Measurements from ENCODE around the gene MYO3B. TPM values are rescaled to one million over a fixed set of nuclear protein-coding genes. Genes with fewer than 3 reads are reported as not detected.

Gene MYO3B
- total and polyA plus RNA-seq, 2 donors (not counting 1 experiment from before 2014, with no cell fraction given): not detected

GRCh38 chr2:170249761-170250160, 71.8 kb downstream of the MYO3B start:
- intact Hi-C loops (cut with micrococcal nuclease): no loop called here
- POLR2A ChIA-PET: no interaction called here
- Mint-ChIP-seq H3K27me3 (peaks cover 20% of the 10 kb centered on the region), H3K9me3 (ENCODE audit: insufficient read depth) (no peaks in the 10 kb centered on the region), H3K27ac (no peak overlapping the region), H3K4me3 (no peak overlapping the region), H3K4me1 (no peaks in the 10 kb centered on the region)
- Histone ChIP-seq H3K4me1 (ENCODE audit: control insufficient read depth in 2 of 2, insufficient read depth in 2 of 2, low read length in 2 of 2) (no peaks in the 10 kb centered on the region), H2AFZ (ENCODE audit: insufficient read depth, low read depth, low read length, poor library complexity, severe bottlenecking) (no peak overlapping the region), H3K9ac (ENCODE audit: low read length) (no peak overlapping the region), H3K4me3 (ENCODE audit: control extremely low read depth in 1 of 5, extremely low read depth in 1 of 5, insufficient read depth in 1 of 5, low read depth in 2 of 5, low read length in 4 of 5) (no peak overlapping the region), H3K9me3 (ENCODE audit: control extremely low read depth in 1 of 3, control insufficient read depth in 2 of 3, insufficient read depth in 1 of 3, low read length in 2 of 3) (peaks cover 0 to 4% (median 0%) of the 10 kb centered on the region in 3 donors), H3K4me2 (replicated peaks; ENCODE audit: low read depth, low read length, poor library complexity, severe bottlenecking) (no peak overlapping the region), H3K27me3 (replicated peaks in 1 of 4; ENCODE audit: control extremely low read depth in 1 of 4, control insufficient read depth in 3 of 4, insufficient read depth in 4 of 4, low read length in 3 of 4) (peaks cover 0 to 4% (median 0%) of the 10 kb centered on the region in 4 experiments), H3K79me2 (ENCODE audit: control insufficient read depth, insufficient read depth, low read length) (no peaks in the 10 kb centered on the region), H3K27ac (ENCODE audit: low read length in 2 of 2) (no peak overlapping the region), H3K36me3 (replicated peaks in 1 of 2; ENCODE audit: control extremely low read depth in 1 of 2, control insufficient read depth in 1 of 2, extremely low read depth in 1 of 2, insufficient read depth in 2 of 2, low read length in 1 of 2) (no peaks in the 10 kb centered on the region), H4K20me1 (ENCODE audit: control insufficient read depth, insufficient read depth, low read length, poor library complexity, severe bottlenecking) (no peaks in the 10 kb centered on the region)
- TF ChIP-seq CTCF (IDR thresholded peaks at IDR 0.05): no peak
- no peak for DNase-seq
- no CpG with 5 or more reads among the region's 2 CpGs for WGBS (ENCODE audit: insufficient coverage)
- ATAC-seq (ENCODE audit: low read depth): no peak
- CTCF ChIA-PET: no interaction called here

DNA sequence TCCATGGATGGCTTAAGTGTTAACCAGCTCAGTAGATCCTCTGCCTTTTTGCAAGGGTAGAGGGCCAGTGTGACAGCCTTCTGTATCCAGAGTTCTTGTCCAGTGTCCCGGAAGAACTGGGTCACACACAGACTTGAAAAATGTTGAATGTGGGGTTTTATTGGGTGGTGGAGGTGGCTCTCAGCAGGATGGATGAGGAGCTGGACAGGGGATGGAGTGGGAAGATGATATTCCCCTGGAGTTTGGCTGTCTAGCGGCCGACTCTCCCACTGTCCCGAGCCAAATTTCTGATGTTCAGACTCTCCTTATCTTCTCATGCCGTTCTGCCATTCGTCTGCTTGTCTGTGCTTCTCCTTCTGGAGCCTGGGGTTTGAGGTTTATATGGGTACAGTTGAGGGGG, 72.6 kb downstream of the MYO3B start:
- Histone ChIP-seq H3K9me3 (ENCODE audit: control extremely low read depth in 1 of 3, control insufficient read depth in 2 of 3, insufficient read depth in 1 of 3, low read length in 2 of 3) (peaks cover 0 to 9% (median 0%) of the 10 kb centered on the region in 3 donors), H3K36me3 (replicated peaks in 1 of 2; ENCODE audit: control extremely low read depth in 1 of 2, control insufficient read depth in 1 of 2, extremely low read depth in 1 of 2, insufficient read depth in 2 of 2, low read length in 1 of 2) (no peaks in the 10 kb centered on the region), H3K4me2 (replicated peaks; ENCODE audit: low read depth, low read length, poor library complexity, severe bottlenecking) (no peak overlapping the region), H3K4me1 (ENCODE audit: control insufficient read depth in 2 of 2, insufficient read depth in 2 of 2, low read length in 2 of 2) (no peaks in the 10 kb centered on the region), H2AFZ (ENCODE audit: insufficient read depth, low read depth, low read length, poor library complexity, severe bottlenecking) (no peak overlapping the region), H3K27me3 (replicated peaks in 1 of 4; ENCODE audit: control extremely low read depth in 1 of 4, control insufficient read depth in 3 of 4, insufficient read depth in 4 of 4, low read length in 3 of 4) (peaks cover 0 to under 1% (median 0%) of the 10 kb centered on the region in 4 experiments), H3K4me3 (ENCODE audit: control extremely low read depth in 1 of 5, extremely low read depth in 1 of 5, insufficient read depth in 1 of 5, low read depth in 2 of 5, low read length in 4 of 5) (no peak overlapping the region), H4K20me1 (ENCODE audit: control insufficient read depth, insufficient read depth, low read length, poor library complexity, severe bottlenecking) (no peaks in the 10 kb centered on the region), H3K79me2 (ENCODE audit: control insufficient read depth, insufficient read depth, low read length) (no peaks in the 10 kb centered on the region), H3K9ac (ENCODE audit: low read length) (no peak overlapping the region), H3K27ac (ENCODE audit: low read length in 2 of 2) (no peak overlapping the region)
- no peak overlapping the region for H3K4me3 Mint-ChIP-seq
- H3K9me3 Mint-ChIP-seq (ENCODE audit: insufficient read depth): no peaks in the 10 kb centered on the region
- H3K27me3 Mint-ChIP-seq: peaks cover 20% of the 10 kb centered on the region
- DNase-seq (no peak), ATAC-seq (ENCODE audit: low read depth) (no peak)
- TF ChIP-seq CTCF (IDR thresholded peaks at IDR 0.05): no peak
- no peak for TF ChIP-seq EZH2 (IDR thresholded peaks at IDR 0.05; ENCODE audit: borderline replicate concordance, insufficient read depth, low read depth, low read length, poor library complexity, severe bottlenecking)
- no peaks in the 10 kb centered on the region for H3K4me1 Mint-ChIP-seq
- 100% methylated on average over 4 of the region's 6 CpGs for WGBS (ENCODE audit: insufficient coverage)
- H3K27ac Mint-ChIP-seq: no peak overlapping the region
- CTCF ChIA-PET: no interaction called here
- intact Hi-C loops (cut with micrococcal nuclease): no loop called here
- POLR2A ChIA-PET: no interaction called here

Measured in B cell (primary cell).